Adipose tissue (tissue), 3 donors: Measurements from ENCODE around the gene EZR. TPM values are rescaled to one million over a fixed set of nuclear protein-coding genes. Genes with fewer than 3 reads are reported as not detected.
"Not testable (repeated sequence)": the region's sequence is repeated elsewhere in the genome, so short reads cannot be mapped to it uniquely, and the experiment has no call there.

ENCODE experiments used
- H3K27ac ChIP-seq: one replicate; pipeline ENCODE4 v1.5.1; 2013; ENCODE audit warnings: low read depth, low read length
- WGBS, 3 donors: extraction: QIAGEN DNeasy Blood & Tissue Kit; methylation state at CpG; one replicate each; pipeline ENCODE4 v1.1.7; 2013; 5-methylcytosine and 5-hydroxymethylcytosine counted together
- polyA plus RNA-seq, 3 donors: library from polyadenylated mRNA; stranded (reverse); fragments of 200-250 nt; gene quantifications; one replicate each; pipeline ENCODE4 v1.2.3, GENCODE V29; 2013
- donor health status: healthy with polysubstance abuse.
- donor health status: Bipolar disorder and iron deficiency.
- donor health status: healthy.

Gene EZR
- polyA plus RNA-seq, 3 donors = 37.6 to 63.1 (median 54.9) TPM

DNA sequence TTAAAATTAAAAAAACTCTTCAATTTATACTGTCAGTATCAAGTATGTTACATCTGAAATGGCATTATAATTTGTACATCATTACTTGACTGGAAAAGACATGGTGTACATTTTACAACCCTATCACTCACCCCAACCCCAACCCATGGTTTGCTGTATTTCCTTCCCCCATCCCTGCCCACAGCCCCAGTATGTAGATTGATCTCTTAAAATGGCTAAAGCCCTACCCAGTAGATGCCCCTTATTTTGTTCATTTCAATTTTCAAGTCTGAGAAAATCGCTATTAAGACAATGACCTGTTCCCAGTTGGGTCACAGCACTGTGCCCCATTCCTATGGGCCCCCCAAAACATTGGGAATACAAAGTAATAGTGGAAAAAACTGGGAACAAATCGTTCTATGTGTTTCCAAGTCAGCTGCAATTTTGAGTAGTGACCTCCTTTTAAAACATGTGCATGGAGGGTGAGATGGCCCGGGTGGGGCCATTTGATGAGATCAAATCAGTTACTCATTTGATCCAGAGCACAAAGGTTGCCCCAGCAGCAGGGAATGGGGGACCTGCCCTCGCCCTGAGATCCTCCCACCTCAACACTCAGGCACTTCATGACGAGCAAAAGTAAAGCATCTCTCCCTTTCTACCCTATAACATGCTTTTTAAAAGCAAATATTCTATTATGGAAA is 13.3 kb downstream of the EZR start:
- no peak overlapping the region for H3K27ac ChIP-seq
- WGBS, 3 donors = 87 to 94% (median 89%) methylated on average over 5 of the region's 5 CpGs

- H3K27ac ChIP-seq = no peak overlapping the region
Measured at GRCh38 chr6:158804207-158804606, 15.0 kb downstream of the EZR start.

- H3K27ac ChIP-seq = no peak overlapping the region
- 14 to 35% (median 24%) methylated on average over 5 of the region's 5 CpGs for WGBS, 3 donors
Measured at GRCh38 chr6:158803733-158804143, 15.4 kb downstream of the EZR start.

GRCh38 chr6:158801655-158802294 is 17.4 kb downstream of the EZR start:
- 49 to 82% (median 77%) methylated on average over 7 of the region's 7 CpGs for WGBS, 3 donors
- H3K27ac ChIP-seq = no peak overlapping the region

DNA sequence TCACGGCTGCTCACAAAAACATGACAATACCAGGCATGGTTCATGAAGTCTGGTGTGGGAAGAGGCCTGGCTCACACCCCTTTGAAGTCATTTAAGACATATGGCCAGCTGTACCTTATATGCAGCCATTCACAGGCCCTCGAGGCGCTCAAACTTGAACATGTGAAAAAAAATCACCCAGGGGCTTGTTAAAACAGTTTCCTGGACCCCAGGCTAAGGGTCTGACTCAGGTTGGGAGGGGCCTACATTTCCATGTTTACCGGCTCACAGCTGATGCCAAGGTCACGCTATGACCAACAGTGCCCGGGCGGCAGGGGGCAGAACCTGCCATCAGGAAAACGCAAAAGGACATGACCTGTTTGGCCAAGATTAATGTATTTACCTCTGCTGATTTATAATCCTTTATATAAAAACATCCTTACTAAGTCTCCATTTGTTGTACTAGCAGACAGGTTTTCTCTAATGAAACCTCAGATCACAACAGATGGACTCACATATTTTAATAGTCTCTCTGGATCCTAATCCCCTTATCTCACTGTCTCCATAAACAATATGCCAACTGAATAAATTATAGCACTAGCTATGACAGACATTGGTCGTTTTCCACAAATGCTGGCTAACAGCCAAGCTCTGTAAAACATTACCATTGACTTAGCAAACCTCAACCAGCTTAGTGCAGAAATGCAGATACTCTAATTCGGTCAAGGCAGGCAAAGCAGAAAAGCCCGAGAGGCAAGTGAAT is 19.9 kb downstream of the EZR start:
- WGBS, 3 donors = 14 to 39% (median 39%) methylated on average over 11 of the region's 11 CpGs
- no peak overlapping the region for H3K27ac ChIP-seq

- H3K27ac ChIP-seq = no peak overlapping the region
- 91 to 93% (median 92%) methylated on average over 8 of the region's 8 CpGs for WGBS, 3 donors
Measured at GRCh38 chr6:158798311-158798710, 20.9 kb downstream of the EZR start.

- WGBS, 3 donors = 34 to 81% (median 74%) methylated on average over 3 of the region's 3 CpGs
- H3K27ac ChIP-seq = no peak overlapping the region
Measured at GRCh38 chr6:158797331-158798310, 21.5 kb downstream of the EZR start.

GRCh38 chr6:158796353-158796752 is 22.8 kb downstream of the EZR start:
- no peak overlapping the region for H3K27ac ChIP-seq
- WGBS, 3 donors = 73 to 96% (median 94%) methylated on average over 3 of the region's 3 CpGs

DNA sequence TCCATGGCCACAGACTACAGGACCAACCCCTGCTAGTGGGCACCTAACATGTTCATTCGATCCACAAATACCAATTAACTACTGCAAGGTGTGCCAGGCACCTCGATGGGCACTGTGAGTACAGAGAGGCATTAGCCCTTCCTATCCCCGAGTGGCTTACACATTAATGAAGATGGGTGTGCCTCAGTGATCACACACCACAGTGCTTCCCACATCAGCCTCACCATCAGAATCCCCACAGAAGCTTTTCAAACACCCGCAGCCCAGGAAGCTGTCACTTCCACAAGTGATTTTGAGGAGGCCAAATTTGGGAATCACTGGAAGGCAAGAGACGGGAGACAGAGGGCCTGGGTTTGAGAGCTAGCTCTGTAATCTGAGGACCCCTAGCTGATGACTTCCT is 23.7 kb downstream of the EZR start:
- 81 to 90% (median 82%) methylated on average over 5 of the region's 5 CpGs for WGBS, 3 donors
- no peak overlapping the region for H3K27ac ChIP-seq

GRCh38 chr6:158793432-158793831 is 25.7 kb downstream of the EZR start:
- H3K27ac ChIP-seq = no peak overlapping the region
- 35 to 50% (median 43%) methylated on average over 1 of the region's 1 CpG for WGBS, 3 donors

GRCh38 chr6:158792505-158792904 is 26.7 kb downstream of the EZR start:
- H3K27ac ChIP-seq = not testable (repeated sequence)
- 79 to 83% (median 81%) methylated on average over 10 of the region's 10 CpGs for WGBS, 3 donors

GRCh38 chr6:158791274-158791855 is 27.8 kb downstream of the EZR start:
- WGBS, 3 donors = 66 to 78% (median 77%) methylated on average over 6 to 7 of the region's 7 CpGs
- H3K27ac ChIP-seq = no peak overlapping the region

DNA sequence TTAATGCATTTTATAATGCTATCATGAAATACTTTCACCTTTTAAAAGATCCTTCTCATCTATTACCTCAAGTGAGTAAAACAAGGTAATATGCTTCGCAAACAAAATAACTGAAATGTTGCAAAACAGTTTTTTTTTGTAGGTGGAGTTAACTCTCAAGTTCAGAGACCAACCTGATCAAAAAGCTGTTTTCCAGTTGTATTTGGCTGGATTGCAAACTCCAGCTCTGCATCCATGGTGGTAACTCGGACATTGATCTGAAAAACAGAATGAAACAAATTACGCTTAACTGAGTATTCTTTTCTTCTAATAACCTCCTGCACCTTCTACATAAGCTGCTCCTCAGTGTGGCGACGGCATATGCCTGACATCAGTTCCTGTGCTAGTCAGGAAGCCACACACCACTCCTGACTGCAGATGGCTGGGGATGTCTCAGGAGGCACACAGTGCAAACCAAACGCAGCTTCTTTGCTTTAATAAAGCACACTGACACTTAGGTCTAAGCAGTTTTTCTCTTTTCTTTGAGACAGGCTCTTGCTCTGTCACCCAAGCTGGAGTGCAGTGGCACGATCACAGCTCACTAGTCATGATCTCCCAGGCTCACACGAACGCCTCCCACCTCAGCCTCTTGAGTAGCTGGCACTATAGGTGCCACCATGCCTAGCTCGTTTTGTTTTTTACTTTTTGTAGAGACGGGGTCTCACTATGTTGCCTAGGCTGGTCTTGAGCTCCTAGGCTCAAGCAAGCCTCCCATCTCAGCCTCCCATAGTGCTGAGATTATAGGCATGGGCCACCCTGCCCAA is 29.9 kb downstream of the EZR start:
- WGBS, 3 donors = 66 to 80% (median 68%) methylated on average over 11 of the region's 11 CpGs
- H3K27ac ChIP-seq = no peak overlapping the region

DNA sequence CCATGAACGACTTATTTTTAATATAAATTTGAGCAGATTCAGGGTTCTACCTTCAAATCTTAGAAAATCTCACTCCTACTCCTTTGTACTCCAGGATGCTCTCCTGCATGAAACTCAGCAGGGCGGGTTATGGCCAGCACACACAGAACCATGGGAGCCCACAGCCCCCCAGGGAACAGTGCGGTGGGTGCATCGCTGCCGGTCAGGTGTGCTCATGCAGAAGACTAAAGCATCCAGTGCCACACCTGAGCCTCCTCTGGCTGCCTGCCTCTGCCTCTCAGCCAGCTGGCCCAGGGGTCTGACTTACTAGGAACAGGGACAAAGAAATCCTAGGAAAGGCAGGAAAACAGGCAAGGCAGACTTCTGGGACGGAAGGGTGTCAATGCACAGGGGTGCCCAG is 31.8 kb downstream of the EZR start:
- 80 to 96% (median 90%) methylated on average over 5 to 6 of the region's 6 CpGs for WGBS, 3 donors
- H3K27ac ChIP-seq = no peak overlapping the region

- H3K27ac ChIP-seq = no peak overlapping the region
- 37 to 83% (median 83%) methylated on average over 6 of the region's 6 CpGs for WGBS, 3 donors
Measured at GRCh38 chr6:158786645-158787304, 32.4 kb downstream of the EZR start.

DNA sequence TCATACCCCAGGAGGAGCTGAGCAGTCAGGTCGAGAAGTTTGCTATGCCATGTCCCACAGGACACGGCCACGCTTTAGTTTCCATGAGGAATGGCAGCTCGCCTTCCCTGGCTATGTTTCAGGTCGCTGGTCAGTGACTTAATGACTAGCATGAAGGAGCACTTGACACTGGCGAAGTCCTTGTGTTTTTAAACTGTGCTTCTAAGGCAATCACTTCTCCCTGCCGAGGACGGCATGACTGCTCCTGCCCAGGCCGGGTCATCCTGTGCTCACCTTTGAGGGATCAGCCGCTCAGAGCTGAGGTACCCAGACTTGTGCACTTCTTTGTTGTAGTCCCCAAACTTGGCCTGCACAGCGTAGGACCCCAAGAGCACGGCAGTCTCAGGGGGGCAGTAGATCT is 34.1 kb downstream of the EZR start:
- no peak overlapping the region for H3K27ac ChIP-seq
- 92 to 97% (median 93%) methylated on average over 12 of the region's 12 CpGs for WGBS, 3 donors

DNA sequence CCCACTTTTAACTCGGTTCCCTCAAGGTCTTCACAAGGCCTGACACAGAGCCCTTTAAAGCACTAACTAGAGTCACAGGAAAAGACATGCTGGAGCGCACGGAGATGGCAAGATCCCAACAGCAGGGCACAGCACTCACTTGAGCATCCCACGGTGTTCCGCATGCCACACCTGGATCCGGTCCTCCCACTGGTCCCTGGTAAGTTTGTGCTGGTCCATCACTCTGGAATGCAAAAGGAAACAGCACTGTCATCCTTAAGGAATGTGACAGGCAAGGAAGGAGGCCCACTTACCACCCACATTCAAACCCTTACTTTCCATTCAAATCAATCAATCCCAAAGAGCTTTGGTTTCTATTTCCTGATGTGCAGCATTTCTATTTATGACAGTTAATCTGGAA is 34.7 kb downstream of the EZR start:
- 74 to 83% (median 81%) methylated on average over 6 of the region's 6 CpGs for WGBS, 3 donors
- H3K27ac ChIP-seq = no peak overlapping the region
